NCI-H2081 (cell line): ENCODE results near the gene TK1.
"Not testable (repeated sequence)": the region's sequence is repeated elsewhere in the genome, so short reads cannot be mapped to it uniquely, and the experiment has no call there.

Source experiments
- DNase-seq, 2 experiments: peaks; one replicate each; lab custom pipeline; 2025; lab: John Stamatoyannopoulos, UW

TK1 gene

GRCh38 chr17:78151514-78152008 lies 35.3 kb downstream of the TK1 start:
- DNase-seq = no peak

- DNase-seq = no peak
Observed at GRCh38 chr17:78148286-78149016, 38.4 kb downstream of the TK1 start.

GRCh38 chr17:78147315-78147998 lies 39.4 kb downstream of the TK1 start:
- no peak for DNase-seq

- no peak for DNase-seq
Observed at GRCh38 chr17:78146881-78147280, 40.0 kb downstream of the TK1 start.

- no peak for DNase-seq
Observed at GRCh38 chr17:78146471-78146869, 40.4 kb downstream of the TK1 start.

- DNase-seq = no peak
Observed at GRCh38 chr17:78144736-78145641, 41.9 kb downstream of the TK1 start.

- DNase-seq = no peak
Observed at GRCh38 chr17:78144147-78144719, 42.6 kb downstream of the TK1 start.

- DNase-seq = no peak
Observed at GRCh38 chr17:78143214-78144146, 43.4 kb downstream of the TK1 start.

GRCh38 chr17:78142119-78142861 lies 44.6 kb downstream of the TK1 start:
- DNase-seq = no peak

GRCh38 chr17:78141437-78142118 lies 45.3 kb downstream of the TK1 start:
- DNase-seq = no peak

GRCh38 chr17:78140169-78141051 lies 46.4 kb downstream of the TK1 start:
- peak; percentile 64 to 82 for DNase-seq

GRCh38 chr17:78139861-78140168 lies 47.0 kb downstream of the TK1 start:
- DNase-seq = not testable (repeated sequence)

- no peak for DNase-seq
Observed at GRCh38 chr17:78138204-78139060, 48.4 kb downstream of the TK1 start.

GRCh38 chr17:78137392-78138203 lies 49.3 kb downstream of the TK1 start:
- no peak for DNase-seq

GRCh38 chr17:78135858-78136500 lies 50.9 kb downstream of the TK1 start:
- no peak for DNase-seq

- no peak for DNase-seq
Observed at GRCh38 chr17:78134899-78135385, 51.9 kb downstream of the TK1 start.
